Measurements from ENCODE around the gene IPP. TPM values are rescaled to one million over a fixed set of nuclear protein-coding genes. Genes with fewer than 3 reads are reported as not detected.

IPP gene
- total RNA-seq, 2 experiments from 2014 or later: 6.0 to 6.6 TPM

DNA sequence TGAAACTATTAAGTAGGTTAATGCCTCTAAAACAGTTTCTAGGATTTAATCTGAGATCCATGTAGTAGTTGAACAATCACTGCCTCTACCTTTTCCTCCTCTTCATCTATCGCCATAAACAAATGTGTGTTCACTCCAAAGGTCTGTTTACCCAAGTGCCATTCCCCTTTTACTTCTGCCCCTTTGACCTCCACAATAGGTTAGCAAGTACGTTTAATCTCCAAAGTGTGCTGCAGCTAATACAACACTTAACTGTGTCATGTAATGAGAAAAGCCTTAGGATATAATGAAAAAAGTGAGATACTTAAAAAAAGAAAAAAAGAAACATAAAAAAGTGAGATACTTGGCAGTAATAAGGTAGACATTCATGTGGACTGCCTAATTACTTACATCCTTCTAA, 92.3 kb downstream of the IPP start:
- no peak for ATAC-seq (ENCODE audit: poor library complexity)
- Histone ChIP-seq H3K27ac (ENCODE audit: low read depth in 1 of 2, low read length in 2 of 2) (no peak overlapping the region), H3K36me3 (ENCODE audit: insufficient read depth, low read length) (peaks cover 78% of the 10 kb centered on the region), H3K27me3 (ENCODE audit: control insufficient read depth in 1 of 2, insufficient read depth in 2 of 2, low read length in 2 of 2) (no peaks in the 10 kb centered on the region), H3K4me3 (ENCODE audit: low read length) (no peak overlapping the region), H3K4me1 (ENCODE audit: insufficient read depth, low read length) (no peaks in the 10 kb centered on the region), H3K9me3 (ENCODE audit: control insufficient read depth in 1 of 2, insufficient read depth in 1 of 2, low read length in 2 of 2) (no peaks in the 10 kb centered on the region)
- no peak for DNase-seq
- ChIA-PET CTCF (no interaction called here), POLR2A (no interaction called here)
- no peak overlapping the region for H3K4me3 Mint-ChIP-seq
- H3K9me3 Mint-ChIP-seq: no peaks in the 10 kb centered on the region
- H3K36me3 Mint-ChIP-seq (ENCODE audit: low read depth): peaks cover 85% of the 10 kb centered on the region
- H3K27ac Mint-ChIP-seq: no peak overlapping the region
- peaks cover 14% of the 10 kb centered on the region for H3K4me1 Mint-ChIP-seq (ENCODE audit: low read depth)
- intact Hi-C loops (cut with DNase I, micrococcal nuclease): no loop called here
- TF ChIP-seq CTCF (IDR thresholded peaks at IDR 0.05): no peak
- H3K27me3 Mint-ChIP-seq: no peaks in the 10 kb centered on the region

- TF ChIP-seq CTCF (IDR thresholded peaks at IDR 0.05): no peak
- H3K4me3 Mint-ChIP-seq: no peak overlapping the region
- H3K4me1 Mint-ChIP-seq (ENCODE audit: low read depth): peaks cover 7% of the 10 kb centered on the region
- DNase-seq (no peak), ATAC-seq (ENCODE audit: poor library complexity) (no peak)
- Histone ChIP-seq H3K9me3 (ENCODE audit: control insufficient read depth in 1 of 2, insufficient read depth in 1 of 2, low read length in 2 of 2) (no peaks in the 10 kb centered on the region), H3K4me3 (ENCODE audit: low read length) (no peak overlapping the region), H3K27me3 (ENCODE audit: control insufficient read depth in 1 of 2, insufficient read depth in 2 of 2, low read length in 2 of 2) (no peaks in the 10 kb centered on the region), H3K27ac (ENCODE audit: low read depth in 1 of 2, low read length in 2 of 2) (no peak overlapping the region), H3K36me3 (ENCODE audit: insufficient read depth, low read length) (peaks cover 92% of the 10 kb centered on the region), H3K4me1 (ENCODE audit: insufficient read depth, low read length) (no peaks in the 10 kb centered on the region)
- no peaks in the 10 kb centered on the region for H3K27me3 Mint-ChIP-seq
- H3K27ac Mint-ChIP-seq: no peak overlapping the region
- CTCF ChIA-PET: interaction anchor here (1.2 kb wide), 1 partner anchor 9 kb away, joined by 3 read pairs; no protein-coding TSS in a partner anchor
- POLR2A ChIA-PET: interaction anchor here (0.6 kb wide), 1 partner anchor 165 kb away, joined by 4 read pairs; no protein-coding TSS in a partner anchor
- H3K36me3 Mint-ChIP-seq (ENCODE audit: low read depth): peaks cover 88% of the 10 kb centered on the region
- intact Hi-C loops (cut with DNase I, micrococcal nuclease): no loop called here
- H3K9me3 Mint-ChIP-seq: no peaks in the 10 kb centered on the region
Observed at GRCh38 chr1:45656573-45657226, 93.8 kb downstream of the IPP start.

- ChIA-PET POLR2A (interaction anchor here (1.3 kb wide), 1 partner anchor 32 kb away, joined by 3 read pairs; the partner anchor contains the start of gene GPBP1L1), CTCF (interaction anchor here (0.7 kb wide), 1 partner anchor 8 kb away, joined by 3 read pairs; no protein-coding TSS in a partner anchor)
- DNase-seq: no peak
- H3K9me3 Mint-ChIP-seq: no peaks in the 10 kb centered on the region
- peaks cover 97% of the 10 kb centered on the region for H3K36me3 ChIP-seq (ENCODE audit: insufficient read depth, low read length)
- H3K4me1 Mint-ChIP-seq (ENCODE audit: low read depth): peaks cover 4% of the 10 kb centered on the region
- H3K27me3 ChIP-seq (ENCODE audit: control insufficient read depth in 1 of 2, insufficient read depth in 2 of 2, low read length in 2 of 2): no peaks in the 10 kb centered on the region
- no peaks in the 10 kb centered on the region for H3K9me3 ChIP-seq (ENCODE audit: control insufficient read depth in 1 of 2, insufficient read depth in 1 of 2, low read length in 2 of 2)
- intact Hi-C loops (cut with DNase I, micrococcal nuclease): no loop called here
- H3K4me3 ChIP-seq (ENCODE audit: low read length): no peak overlapping the region
- TF ChIP-seq CTCF (IDR thresholded peaks at IDR 0.05): no peak
- no peaks in the 10 kb centered on the region for H3K27me3 Mint-ChIP-seq
- ATAC-seq (ENCODE audit: poor library complexity): no peak
- peaks cover 92% of the 10 kb centered on the region for H3K36me3 Mint-ChIP-seq (ENCODE audit: low read depth)
- no peak overlapping the region for H3K27ac Mint-ChIP-seq
- H3K4me3 Mint-ChIP-seq: no peak overlapping the region
- H3K27ac ChIP-seq (ENCODE audit: low read depth in 1 of 2, low read length in 2 of 2): no peak overlapping the region
- no peaks in the 10 kb centered on the region for H3K4me1 ChIP-seq (ENCODE audit: insufficient read depth, low read length)
Observed at GRCh38 chr1:45654540-45655280, 95.7 kb downstream of the IPP start.

Other genes with a start within 250 kb of the IPP start
- 10 to 100 TPM; 18.1 to 24.1 TPM for gene PRDX1, start 228.8 kb downstream of the IPP start, total RNA-seq
- gene AKR1A1, start 199.8 kb downstream of the IPP start, total RNA-seq: 10 to 100 TPM; 25.3 to 31.0 TPM
- gene NASP, start 166.6 kb downstream of the IPP start, total RNA-seq: 100 to 1,000 TPM; 110 to 112 TPM
- gene CCDC17, start 126.6 kb downstream of the IPP start, total RNA-seq: 1 to 10 TPM; 2.1 to 2.3 TPM
- gene GPBP1L1, start 64.1 kb downstream of the IPP start, total RNA-seq: 100 to 1,000 TPM; 116 to 125 TPM
- gene TMEM69, start 62.5 kb downstream of the IPP start, total RNA-seq: 1 to 10 TPM; 5.6 to 6.3 TPM
- gene MAST2, start 53.0 kb upstream of the IPP start, total RNA-seq: 1 to 10 TPM; 5.7 to 6.5 TPM

All from CD4-positive, alpha-beta T cell (primary cell).